Measurements from ENCODE around the gene SH3PXD2A.

SH3PXD2A gene

DNA sequence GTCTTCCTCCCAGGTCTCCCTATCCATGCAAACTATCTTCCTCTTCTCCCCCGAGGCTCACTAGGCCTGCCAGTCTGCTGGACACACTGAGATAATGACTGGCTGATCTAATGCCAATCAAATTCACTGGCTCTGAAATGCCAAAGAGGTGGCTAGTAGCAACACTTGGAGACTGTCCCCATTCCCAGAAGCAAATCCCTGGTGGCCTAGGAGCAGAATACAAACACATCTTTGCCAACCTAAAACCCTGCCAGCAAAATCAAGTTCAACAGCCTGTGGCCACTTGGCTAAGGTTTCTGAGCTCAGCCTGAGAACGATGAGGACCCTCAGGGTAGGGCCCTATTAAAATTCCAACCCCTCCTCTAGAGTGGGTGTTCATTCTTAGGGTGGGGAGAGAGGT is 46.6 kb downstream of the SH3PXD2A start:
- Histone ChIP-seq H3K4ac (ENCODE audit: low read depth, low read length) (no peak overlapping the region), H3K4me3 (ENCODE audit: low read length) (no peak overlapping the region), H2BK15ac (replicated peaks; ENCODE audit: low read depth) (no peak overlapping the region), H3K23ac (ENCODE audit: low read length) (no peak overlapping the region), H4K5ac (ENCODE audit: low read length) (no peak overlapping the region), H2BK5ac (ENCODE audit: low read length) (no peak overlapping the region), H3K36me3 (ENCODE audit: control insufficient read depth, insufficient read depth, low read length) (no peaks in the 10 kb centered on the region), H3K18ac (ENCODE audit: low read length) (no peak overlapping the region), H3K79me2 (ENCODE audit: control insufficient read depth, insufficient read depth, low read length) (no peaks in the 10 kb centered on the region), H3K9ac (ENCODE audit: low read length) (no peak overlapping the region), H3K4me2 (ENCODE audit: low read length) (no peak overlapping the region), H3K79me1 (ENCODE audit: low read length) (peaks cover 14% of the 10 kb centered on the region), H2AK5ac (ENCODE audit: low read length) (no peak overlapping the region), H3K4me1 (ENCODE audit: control insufficient read depth, low read depth, low read length) (peaks cover 6% of the 10 kb centered on the region), H4K8ac (ENCODE audit: low read depth, low read length) (no peak overlapping the region), H3K27me3 (ENCODE audit: insufficient read depth, low read length, poor library complexity) (no peaks in the 10 kb centered on the region), H3K56ac (ENCODE audit: low read length) (no peak overlapping the region), H3K27ac (ENCODE audit: low read depth, low read length) (no peak overlapping the region), H2BK120ac (ENCODE audit: low read depth, low read length) (no peak overlapping the region)
- DNase-seq = no peak
- no CpG with 5 or more reads among the region's 2 CpGs for WGBS (ENCODE audit: extremely low coverage, insufficient coverage, low lambda C conversion rate)

DNA sequence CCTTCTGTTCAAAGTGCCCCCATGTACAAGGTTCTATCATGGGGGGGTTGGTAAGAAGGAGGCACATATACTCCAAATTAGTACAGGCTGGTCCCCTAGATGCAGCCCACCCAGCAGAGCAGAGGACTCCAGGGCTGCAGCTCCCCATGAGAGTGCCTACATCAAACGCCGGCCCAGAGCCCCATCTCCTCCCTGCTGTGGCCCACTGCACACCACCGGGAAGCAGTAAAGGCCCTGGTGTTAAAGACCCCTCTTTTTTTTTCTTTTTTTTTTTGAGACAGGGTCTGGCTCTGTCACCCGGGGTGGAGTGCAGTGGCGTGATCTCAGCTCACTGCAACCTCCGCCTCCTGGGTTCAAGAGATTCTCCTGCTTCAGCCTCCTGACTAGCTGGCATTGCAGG is 47.4 kb downstream of the SH3PXD2A start:
- Histone ChIP-seq H4K8ac (ENCODE audit: low read depth, low read length) (no peak overlapping the region), H3K23ac (ENCODE audit: low read length) (no peak overlapping the region), H2BK15ac (replicated peaks; ENCODE audit: low read depth) (no peak overlapping the region), H3K9ac (ENCODE audit: low read length) (no peak overlapping the region), H3K4me2 (ENCODE audit: low read length) (no peak overlapping the region), H2BK120ac (ENCODE audit: low read depth, low read length) (no peak overlapping the region), H3K36me3 (ENCODE audit: control insufficient read depth, insufficient read depth, low read length) (no peaks in the 10 kb centered on the region), H3K27me3 (ENCODE audit: insufficient read depth, low read length, poor library complexity) (no peaks in the 10 kb centered on the region), H3K56ac (ENCODE audit: low read length) (no peak overlapping the region), H3K79me2 (ENCODE audit: control insufficient read depth, insufficient read depth, low read length) (no peaks in the 10 kb centered on the region), H3K4ac (ENCODE audit: low read depth, low read length) (no peak overlapping the region), H2BK5ac (ENCODE audit: low read length) (no peak overlapping the region), H3K18ac (ENCODE audit: low read length) (no peak overlapping the region), H3K79me1 (ENCODE audit: low read length) (peaks cover 14% of the 10 kb centered on the region), H3K4me1 (ENCODE audit: control insufficient read depth, low read depth, low read length) (peaks cover 8% of the 10 kb centered on the region), H2AK5ac (ENCODE audit: low read length) (no peak overlapping the region), H4K5ac (ENCODE audit: low read length) (no peak overlapping the region), H3K4me3 (ENCODE audit: low read length) (no peak overlapping the region), H3K27ac (ENCODE audit: low read depth, low read length) (no peak overlapping the region)
- no peak for DNase-seq
- no CpG with 5 or more reads among the region's 6 CpGs for WGBS (ENCODE audit: extremely low coverage, insufficient coverage, low lambda C conversion rate)

DNA sequence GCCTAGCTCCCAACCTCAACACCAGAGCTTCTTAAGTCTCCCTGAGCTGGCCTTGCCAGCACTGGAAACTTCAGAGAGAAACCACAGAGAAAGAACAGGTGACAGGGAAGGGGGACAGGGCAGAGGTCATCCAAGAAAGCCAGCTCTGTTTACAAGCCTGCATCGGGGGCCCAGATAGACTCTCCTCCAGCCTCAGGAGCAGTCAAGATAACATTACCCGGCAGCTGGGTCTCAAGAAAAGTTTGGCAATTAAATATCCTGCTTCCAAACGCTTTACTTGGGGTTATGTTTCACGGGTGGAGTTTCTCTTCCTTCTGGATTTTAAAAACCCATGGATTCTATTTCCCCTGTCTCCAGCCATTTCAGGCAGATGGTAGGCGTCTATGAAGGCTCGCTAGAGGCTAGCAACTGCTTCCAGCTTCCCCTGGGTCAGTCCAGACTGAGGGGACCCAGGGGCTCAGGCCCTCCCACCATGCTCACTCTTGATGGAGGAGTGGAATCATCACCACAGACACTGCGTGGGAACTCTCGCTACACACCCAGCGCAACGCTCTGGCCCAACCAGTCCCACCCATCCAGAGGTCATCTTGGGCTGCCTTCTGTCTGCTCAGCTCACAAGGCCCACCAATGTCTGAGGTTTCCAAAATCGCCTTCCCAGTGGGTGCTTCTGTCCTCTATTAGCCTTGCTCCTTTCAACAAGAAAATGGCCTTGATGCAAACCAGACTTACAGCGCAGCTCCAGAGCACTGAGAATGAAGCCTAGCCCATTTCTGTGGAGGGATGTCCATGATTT is 48.8 kb downstream of the SH3PXD2A start:
- peaks cover 13% of the 10 kb centered on the region for H3K4me1 ChIP-seq (ENCODE audit: control insufficient read depth, low read depth, low read length)
- no peaks in the 10 kb centered on the region for H3K79me2 ChIP-seq (ENCODE audit: control insufficient read depth, insufficient read depth, low read length)
- H4K5ac ChIP-seq (ENCODE audit: low read length) = no peak overlapping the region
- H3K79me1 ChIP-seq (ENCODE audit: low read length) = peaks cover 14% of the 10 kb centered on the region
- no peak for DNase-seq
- H3K23ac ChIP-seq (ENCODE audit: low read length) = peak overlapping the region; percentile 29
- peak overlapping the region; percentile 30 for H3K56ac ChIP-seq (ENCODE audit: low read length)
- H3K4me3 ChIP-seq (ENCODE audit: low read length) = no peak overlapping the region
- H2AK5ac ChIP-seq (ENCODE audit: low read length) = peak overlapping the region; percentile 84
- no peak overlapping the region for H4K8ac ChIP-seq (ENCODE audit: low read depth, low read length)
- no peak overlapping the region for H2BK15ac ChIP-seq (replicated peaks; ENCODE audit: low read depth)
- H3K27ac ChIP-seq (ENCODE audit: low read depth, low read length) = no peak overlapping the region
- no peak overlapping the region for H3K9ac ChIP-seq (ENCODE audit: low read length)
- no peak overlapping the region for H2BK5ac ChIP-seq (ENCODE audit: low read length)
- peak overlapping the region; percentile 4 for H3K4ac ChIP-seq (ENCODE audit: low read depth, low read length)
- H3K36me3 ChIP-seq (ENCODE audit: control insufficient read depth, insufficient read depth, low read length) = no peaks in the 10 kb centered on the region
- H3K27me3 ChIP-seq (ENCODE audit: insufficient read depth, low read length, poor library complexity) = no peaks in the 10 kb centered on the region
- no peak overlapping the region for H3K18ac ChIP-seq (ENCODE audit: low read length)
- no CpG with 5 or more reads among the region's 12 CpGs for WGBS (ENCODE audit: extremely low coverage, insufficient coverage, low lambda C conversion rate)
- H2BK120ac ChIP-seq (ENCODE audit: low read depth, low read length) = no peak overlapping the region
- no peak overlapping the region for H3K4me2 ChIP-seq (ENCODE audit: low read length)

GRCh38 chr10:103805781-103806180 is 49.6 kb downstream of the SH3PXD2A start:
- Histone ChIP-seq H3K4me3 (ENCODE audit: low read length) (no peak overlapping the region), H3K4me2 (ENCODE audit: low read length) (no peak overlapping the region), H3K36me3 (ENCODE audit: control insufficient read depth, insufficient read depth, low read length) (no peaks in the 10 kb centered on the region), H3K4ac (ENCODE audit: low read depth, low read length) (peak overlapping the region; percentile 57), H3K27ac (ENCODE audit: low read depth, low read length) (no peak overlapping the region), H2BK15ac (replicated peaks; ENCODE audit: low read depth) (no peak overlapping the region), H3K79me1 (ENCODE audit: low read length) (peaks cover 14% of the 10 kb centered on the region), H3K4me1 (ENCODE audit: control insufficient read depth, low read depth, low read length) (peaks cover 16% of the 10 kb centered on the region), H4K8ac (ENCODE audit: low read depth, low read length) (no peak overlapping the region), H3K23ac (ENCODE audit: low read length) (no peak overlapping the region), H2BK5ac (ENCODE audit: low read length) (no peak overlapping the region), H4K5ac (ENCODE audit: low read length) (no peak overlapping the region), H3K18ac (ENCODE audit: low read length) (no peak overlapping the region), H3K56ac (ENCODE audit: low read length) (no peak overlapping the region), H2AK5ac (ENCODE audit: low read length) (no peak overlapping the region), H3K79me2 (ENCODE audit: control insufficient read depth, insufficient read depth, low read length) (no peaks in the 10 kb centered on the region), H3K27me3 (ENCODE audit: insufficient read depth, low read length, poor library complexity) (no peaks in the 10 kb centered on the region), H3K9ac (ENCODE audit: low read length) (no peak overlapping the region), H2BK120ac (ENCODE audit: low read depth, low read length) (no peak overlapping the region)
- no peak for DNase-seq
- no CpG with 5 or more reads among the region's 6 CpGs for WGBS (ENCODE audit: extremely low coverage, insufficient coverage, low lambda C conversion rate)

DNA sequence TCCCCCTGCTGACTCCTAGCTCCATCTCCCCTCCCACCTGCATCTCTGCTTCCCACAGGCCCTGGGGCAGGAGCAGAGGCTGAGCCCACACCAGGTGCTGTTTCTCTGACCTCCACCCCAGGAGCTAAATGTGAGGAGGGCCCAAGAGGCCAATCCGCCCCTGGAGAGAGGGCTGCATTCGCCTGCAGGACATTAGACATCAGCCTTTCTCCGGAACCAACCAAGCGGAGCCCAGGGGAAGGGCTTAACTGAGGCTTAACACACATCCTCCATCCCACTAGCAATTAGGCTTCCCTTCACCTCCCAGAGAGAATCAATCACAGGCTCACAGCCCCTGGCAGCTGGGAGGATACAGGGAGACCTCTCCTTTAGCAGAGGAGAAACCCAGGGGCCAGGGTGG is 50.5 kb downstream of the SH3PXD2A start:
- Histone ChIP-seq H4K8ac (ENCODE audit: low read depth, low read length) (no peak overlapping the region), H2BK15ac (replicated peaks; ENCODE audit: low read depth) (no peak overlapping the region), H3K56ac (ENCODE audit: low read length) (peak overlapping the region; percentile 43), H2AK5ac (ENCODE audit: low read length) (peak overlapping the region; percentile 28), H3K4me2 (ENCODE audit: low read length) (no peak overlapping the region), H3K4ac (ENCODE audit: low read depth, low read length) (peak overlapping the region; percentile 1), H3K9ac (ENCODE audit: low read length) (no peak overlapping the region), H3K18ac (ENCODE audit: low read length) (peak overlapping the region; percentile 0), H2BK120ac (ENCODE audit: low read depth, low read length) (no peak overlapping the region), H3K36me3 (ENCODE audit: control insufficient read depth, insufficient read depth, low read length) (no peaks in the 10 kb centered on the region), H3K27me3 (ENCODE audit: insufficient read depth, low read length, poor library complexity) (no peaks in the 10 kb centered on the region), H3K4me1 (ENCODE audit: control insufficient read depth, low read depth, low read length) (peaks cover 16% of the 10 kb centered on the region), H3K79me1 (ENCODE audit: low read length) (peaks cover 14% of the 10 kb centered on the region), H2BK5ac (ENCODE audit: low read length) (peak overlapping the region; percentile 40), H3K4me3 (ENCODE audit: low read length) (no peak overlapping the region), H3K27ac (ENCODE audit: low read depth, low read length) (peak overlapping the region; percentile 66), H4K5ac (ENCODE audit: low read length) (no peak overlapping the region), H3K23ac (ENCODE audit: low read length) (peak overlapping the region; percentile 29), H3K79me2 (ENCODE audit: control insufficient read depth, insufficient read depth, low read length) (no peaks in the 10 kb centered on the region)
- DNase-seq = peak; percentile 81
- WGBS (ENCODE audit: extremely low coverage, insufficient coverage, low lambda C conversion rate) = no CpG with 5 or more reads among the region's 4 CpGs

DNA sequence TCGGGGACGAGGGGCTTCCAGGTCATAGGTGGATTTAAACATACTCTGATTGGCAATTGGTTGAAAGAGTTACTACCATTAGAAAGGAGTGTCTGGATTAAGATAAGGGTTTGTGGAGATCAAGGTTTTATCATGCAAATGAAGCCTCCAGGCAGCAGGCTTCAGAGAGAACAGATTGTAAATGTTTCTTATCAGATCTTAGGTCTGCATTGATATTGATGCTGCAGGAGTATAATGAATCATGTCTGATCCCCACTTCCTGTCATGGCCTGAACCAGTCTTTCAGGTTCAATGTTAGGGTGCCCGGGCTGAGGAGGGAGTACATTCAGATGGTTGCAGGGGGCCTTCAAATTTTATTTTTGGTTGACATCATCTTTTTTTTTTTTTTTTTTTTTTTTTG is 51.4 kb downstream of the SH3PXD2A start:
- Histone ChIP-seq H4K5ac (ENCODE audit: low read length) (no peak overlapping the region), H2AK5ac (ENCODE audit: low read length) (no peak overlapping the region), H3K18ac (ENCODE audit: low read length) (no peak overlapping the region), H3K4me2 (ENCODE audit: low read length) (no peak overlapping the region), H3K36me3 (ENCODE audit: control insufficient read depth, insufficient read depth, low read length) (no peaks in the 10 kb centered on the region), H3K4ac (ENCODE audit: low read depth, low read length) (no peak overlapping the region), H3K27me3 (ENCODE audit: insufficient read depth, low read length, poor library complexity) (no peaks in the 10 kb centered on the region), H3K79me2 (ENCODE audit: control insufficient read depth, insufficient read depth, low read length) (no peaks in the 10 kb centered on the region), H3K9ac (ENCODE audit: low read length) (no peak overlapping the region), H3K79me1 (ENCODE audit: low read length) (peaks cover 13% of the 10 kb centered on the region), H2BK120ac (ENCODE audit: low read depth, low read length) (no peak overlapping the region), H3K23ac (ENCODE audit: low read length) (no peak overlapping the region), H3K27ac (ENCODE audit: low read depth, low read length) (no peak overlapping the region), H3K4me1 (ENCODE audit: control insufficient read depth, low read depth, low read length) (peaks cover 16% of the 10 kb centered on the region), H3K56ac (ENCODE audit: low read length) (no peak overlapping the region), H4K8ac (ENCODE audit: low read depth, low read length) (no peak overlapping the region), H2BK5ac (ENCODE audit: low read length) (no peak overlapping the region), H2BK15ac (replicated peaks; ENCODE audit: low read depth) (no peak overlapping the region), H3K4me3 (ENCODE audit: low read length) (no peak overlapping the region)
- WGBS (ENCODE audit: extremely low coverage, insufficient coverage, low lambda C conversion rate) = no CpG with 5 or more reads among the region's 3 CpGs
- peak; percentile 92 for DNase-seq
